ENCODE measurements around the gene PRSS21.

The PRSS21 gene

DNA sequence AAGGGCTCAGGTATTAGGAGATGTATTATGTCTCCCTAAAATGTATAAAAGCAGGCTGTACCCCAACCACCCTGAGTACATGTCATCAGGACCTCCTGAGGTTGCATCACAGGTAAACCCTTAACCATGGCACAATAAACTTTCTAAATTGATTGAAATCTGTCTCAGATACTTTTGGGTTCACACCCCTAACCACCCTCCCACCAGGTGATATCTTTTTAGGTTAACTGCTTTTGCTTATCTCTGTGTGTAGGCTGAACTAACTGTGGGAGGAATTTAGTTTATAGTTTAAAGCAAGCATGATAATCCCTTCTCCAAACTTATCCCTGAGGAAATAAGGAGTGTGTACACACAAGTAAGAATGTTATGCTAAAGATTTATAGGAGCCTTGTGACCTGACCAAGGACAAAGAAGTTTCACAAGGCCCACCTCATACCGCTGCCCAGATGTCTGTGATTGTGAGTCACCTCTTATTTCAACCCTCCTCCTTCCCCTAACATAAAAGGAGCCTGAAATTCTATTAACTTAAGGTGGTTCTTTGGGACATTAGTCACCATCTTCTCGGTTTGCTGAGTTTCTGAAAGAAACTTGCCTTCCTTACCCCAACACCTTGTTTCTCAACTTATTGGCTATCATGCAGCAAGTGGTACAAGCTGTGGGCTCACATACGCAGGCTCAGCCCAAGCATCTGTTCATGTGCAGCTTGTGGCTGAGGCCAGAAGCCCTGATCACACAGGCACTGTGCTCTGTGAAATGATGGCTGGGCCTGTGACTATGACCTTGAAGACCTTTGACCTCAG, 29.7 kb downstream of the PRSS21 start:
- DNase-seq, result no peak

DNA sequence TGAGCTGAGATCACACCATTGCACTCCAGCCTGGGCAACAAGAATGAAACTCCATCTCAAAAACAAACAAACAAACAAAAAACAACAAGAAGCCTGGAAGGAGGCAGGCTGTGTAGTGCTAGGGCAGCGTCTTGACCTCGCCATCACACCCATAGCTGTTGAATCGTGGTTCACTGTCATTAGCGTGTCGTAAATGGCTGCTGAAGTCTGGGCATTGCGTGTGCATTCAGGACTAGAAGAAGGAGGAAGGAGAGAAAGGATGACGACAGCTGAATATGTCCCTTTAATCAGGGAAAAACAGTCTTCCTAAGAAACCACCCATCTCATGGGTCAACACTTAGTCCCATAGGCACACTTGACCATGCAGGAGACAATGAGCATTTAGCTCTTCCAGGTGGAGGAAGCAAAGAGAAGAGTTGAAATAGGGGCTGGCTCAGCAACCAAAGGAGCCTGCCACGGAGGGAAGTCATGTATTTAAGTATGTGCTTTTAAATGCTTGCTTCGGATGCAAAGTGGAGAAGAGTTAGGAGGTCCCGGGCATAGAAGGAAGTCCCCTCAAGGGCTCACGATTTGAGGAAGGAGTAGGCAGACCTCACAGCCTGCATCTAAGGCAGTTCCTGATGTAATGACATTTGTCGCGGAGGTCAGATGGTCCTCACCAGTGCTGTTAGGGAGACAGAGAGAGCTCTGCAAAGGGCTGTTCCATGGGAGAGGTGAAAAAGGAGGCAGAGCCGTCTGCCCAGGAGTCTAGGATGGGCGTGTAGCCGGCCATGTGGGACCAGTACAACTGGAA, 32.1 kb downstream of the PRSS21 start:
- DNase-seq, result no peak

DNA sequence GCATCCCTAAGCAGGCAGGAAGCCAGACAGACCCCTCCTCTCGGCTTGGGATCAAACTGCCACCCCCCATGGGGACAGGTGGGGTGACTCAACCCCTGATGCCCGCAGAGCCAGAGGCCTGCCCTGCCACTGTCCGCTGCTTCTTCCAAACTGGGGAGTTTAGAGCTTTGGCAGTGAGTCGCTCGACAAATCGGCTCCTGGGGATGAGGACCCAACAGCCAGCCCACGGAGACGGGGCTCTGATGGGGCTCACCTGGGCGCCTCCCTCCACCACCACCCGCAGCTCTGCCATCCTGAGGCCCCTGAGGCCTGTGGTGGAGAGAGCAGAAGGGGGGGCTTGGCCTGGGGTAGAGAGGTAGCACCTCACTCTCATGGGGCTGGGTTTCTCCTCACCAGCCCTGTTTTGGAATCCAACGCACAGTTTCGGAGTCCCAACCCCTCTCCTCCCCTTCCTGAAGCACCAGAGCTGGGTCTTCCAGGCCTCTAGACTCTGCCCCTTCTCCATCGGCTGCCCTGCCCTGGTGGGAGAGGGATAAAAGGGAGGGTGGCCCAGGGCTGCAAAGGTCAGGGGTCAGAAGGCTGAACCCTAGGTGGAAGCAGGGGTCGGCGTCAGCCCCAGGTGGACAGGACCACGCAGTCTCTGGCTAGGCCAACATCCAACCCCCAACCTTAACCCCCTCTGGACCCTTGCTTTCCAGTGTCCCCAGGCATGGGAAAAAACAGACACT, 35.1 kb downstream of the PRSS21 start:
- DNase-seq, result no peak

DNA sequence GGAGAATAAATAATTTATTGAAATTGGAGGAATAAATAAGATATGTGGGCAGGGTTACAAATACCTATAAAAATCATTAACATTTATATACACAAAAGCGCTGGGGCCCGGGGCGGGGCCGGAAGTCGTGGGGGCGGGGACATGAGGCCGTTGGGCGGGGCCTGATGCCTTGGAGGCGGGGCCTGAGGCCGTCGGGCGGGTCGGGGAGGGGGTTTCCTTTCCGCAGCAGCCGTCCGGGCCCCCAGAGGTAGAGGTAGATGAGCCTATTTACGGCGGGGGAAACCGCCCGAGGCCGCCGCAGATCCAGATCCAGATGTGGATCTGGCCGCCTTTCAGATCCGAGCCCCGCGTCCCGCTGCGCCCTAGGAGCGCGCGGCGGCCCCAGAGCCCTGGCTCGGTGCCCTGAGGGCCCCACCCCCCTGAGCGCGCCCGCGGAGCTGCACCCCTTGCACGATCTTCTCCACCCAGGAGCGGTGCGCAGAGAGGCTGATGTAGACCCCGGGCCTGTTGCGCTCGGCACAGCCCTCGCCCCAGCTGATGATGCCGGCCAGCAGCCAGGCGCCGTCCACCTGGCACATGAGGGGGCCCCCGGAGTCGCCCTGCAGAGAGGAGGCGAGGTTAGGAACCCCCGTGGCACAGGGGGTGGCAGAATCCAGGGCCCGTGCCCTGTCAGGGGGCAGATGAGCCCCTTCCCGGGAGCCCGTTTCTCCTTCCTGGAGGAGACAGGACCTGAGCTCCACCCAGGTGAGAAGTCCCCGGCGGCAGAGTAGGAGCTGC, 35.9 kb downstream of the PRSS21 start:
- DNase-seq, result no peak

DNA sequence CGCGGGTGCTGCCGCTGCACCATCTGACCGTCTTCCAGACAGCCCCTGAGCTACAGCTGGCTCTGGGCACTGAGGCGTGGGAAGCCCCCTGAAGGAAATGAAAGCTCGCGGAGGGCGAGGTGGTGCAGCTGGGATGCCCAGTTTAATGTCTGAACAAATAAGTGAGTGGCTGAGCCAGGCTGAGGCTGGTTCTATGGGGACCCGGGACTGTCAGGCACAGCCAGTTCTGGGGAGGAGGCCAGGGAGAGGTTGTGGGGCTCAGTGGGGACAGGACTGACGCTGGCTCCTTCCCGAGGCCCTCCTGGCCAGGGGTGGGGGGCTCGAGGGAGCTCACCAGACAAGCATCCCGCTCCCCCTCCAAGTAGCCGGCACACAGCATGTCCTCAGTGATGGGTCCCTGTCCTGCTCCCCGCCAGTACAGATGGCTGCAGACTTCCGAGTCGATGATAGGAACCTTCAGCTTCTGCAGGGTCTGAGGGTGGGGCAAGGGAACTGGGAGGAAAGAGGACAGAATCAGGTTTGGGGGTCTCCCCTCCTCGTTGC, 36.6 kb downstream of the PRSS21 start:
- no peak for DNase-seq

DNA sequence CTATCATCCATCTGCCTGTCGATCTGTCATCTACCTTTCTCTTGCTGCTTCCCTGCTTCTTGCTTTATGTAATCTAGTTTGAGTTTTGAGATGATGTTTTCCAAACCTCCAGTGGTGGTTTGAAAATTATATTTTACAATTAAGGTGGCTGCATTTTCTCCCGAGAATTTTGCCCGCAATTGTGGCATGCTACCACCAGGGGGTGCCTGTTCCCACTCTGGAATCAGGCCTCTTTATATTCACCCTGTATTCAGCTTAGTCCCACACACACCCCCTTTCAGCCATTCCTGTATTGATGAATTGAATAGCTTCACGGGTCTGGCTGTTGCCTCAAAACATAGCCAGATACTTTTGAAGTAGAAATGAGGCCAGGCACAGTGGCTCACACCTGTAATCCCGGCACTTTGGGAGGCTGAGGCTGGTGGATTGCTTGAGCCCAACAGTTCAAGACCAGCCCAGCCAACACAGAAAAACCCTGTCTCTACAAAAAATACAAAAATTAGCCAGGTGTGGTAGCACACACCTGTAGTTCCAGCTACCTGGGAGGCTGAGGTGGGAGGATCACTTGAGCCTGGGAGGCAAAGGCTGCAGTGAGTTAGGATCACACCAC, 37.8 kb downstream of the PRSS21 start:
- no peak for DNase-seq

DNA sequence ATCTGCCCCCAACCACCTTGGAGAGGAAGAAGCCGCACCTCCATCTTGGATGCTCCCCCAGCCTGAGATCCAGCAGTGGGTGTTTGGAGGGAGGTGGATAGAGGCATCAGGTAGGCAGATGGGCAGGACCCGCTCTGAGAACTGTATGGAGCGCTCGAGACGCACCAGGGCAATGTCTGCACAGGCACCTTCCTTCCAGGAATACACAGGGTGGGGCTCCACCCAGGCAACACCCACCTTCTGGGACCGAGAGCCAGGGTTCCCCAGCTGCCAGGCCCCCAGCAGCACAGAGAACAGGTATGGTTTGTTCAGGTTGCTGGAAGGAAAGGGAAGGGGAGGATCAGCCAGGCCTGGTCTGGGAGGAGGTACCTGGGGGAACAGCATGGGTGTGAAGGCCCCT, 38.5 kb downstream of the PRSS21 start:
- no peak for DNase-seq

DNA sequence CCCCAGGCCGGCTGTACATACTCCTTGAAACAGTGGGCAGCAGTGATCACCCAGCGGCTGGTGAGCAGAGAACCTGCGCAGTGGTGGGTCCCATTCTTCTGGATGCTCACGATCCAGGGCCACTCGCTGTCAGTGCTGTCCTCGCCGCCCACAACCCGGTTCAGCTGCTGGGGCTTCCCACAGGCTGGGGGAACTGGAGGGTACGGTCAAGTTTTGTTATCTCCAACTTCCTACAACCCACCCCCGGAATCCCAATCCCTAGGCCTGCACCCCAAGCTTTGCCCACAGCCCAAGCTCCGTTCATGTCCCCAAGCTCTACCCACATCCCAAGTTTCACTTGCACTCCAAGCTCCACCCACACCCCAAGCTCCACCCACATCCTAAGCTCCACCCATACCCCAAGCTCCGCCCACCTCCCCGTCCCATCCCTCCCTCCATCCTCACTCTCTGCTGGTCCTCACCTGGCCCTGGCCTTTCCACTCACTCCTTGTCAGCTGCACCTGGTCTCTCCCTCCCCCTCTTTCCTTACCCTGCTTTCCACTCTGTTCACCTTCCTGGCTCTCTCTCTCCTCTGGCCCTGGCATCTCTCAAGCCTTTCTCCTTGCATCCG, 39.1 kb downstream of the PRSS21 start:
- no peak for DNase-seq

DNA sequence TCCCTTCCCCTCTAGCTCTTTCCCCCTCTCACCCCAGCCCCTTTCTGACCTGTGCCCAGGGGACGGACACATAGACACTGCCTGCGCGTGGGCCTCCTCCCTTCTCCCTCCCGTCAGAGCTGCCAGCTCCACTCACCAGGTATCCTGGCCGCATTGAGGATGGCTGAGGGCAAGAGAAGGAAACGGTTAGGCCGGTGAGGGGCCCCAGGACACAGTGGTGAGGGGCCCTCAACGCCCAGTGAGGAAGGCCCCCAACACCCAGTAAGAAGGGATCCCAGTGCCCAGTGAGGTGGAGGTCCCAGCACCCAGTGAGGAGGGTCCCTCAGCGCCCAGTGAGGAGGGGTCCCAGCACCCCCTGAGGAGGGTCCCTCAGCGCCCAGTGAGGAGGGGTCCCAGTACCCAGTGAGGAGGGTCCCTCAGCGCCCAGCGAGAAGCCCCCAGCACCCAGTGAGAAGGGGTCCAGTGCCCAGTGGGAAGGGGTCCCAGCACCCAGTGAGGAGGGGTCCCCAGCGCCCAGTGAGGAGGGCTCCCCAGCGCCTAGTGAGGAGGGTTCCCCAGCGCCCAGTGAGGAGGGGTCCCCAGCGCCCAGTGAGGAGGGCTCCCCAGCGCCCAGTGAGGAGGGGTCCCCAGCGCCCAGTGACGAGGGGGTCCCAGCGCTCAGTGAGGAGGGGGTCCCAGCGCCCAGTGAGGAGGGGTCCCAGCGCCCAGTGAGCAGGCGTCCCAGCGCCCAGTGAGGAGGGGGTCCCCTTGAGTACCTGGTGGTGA, 39.8 kb downstream of the PRSS21 start:
- DNase-seq, result no peak

DNA sequence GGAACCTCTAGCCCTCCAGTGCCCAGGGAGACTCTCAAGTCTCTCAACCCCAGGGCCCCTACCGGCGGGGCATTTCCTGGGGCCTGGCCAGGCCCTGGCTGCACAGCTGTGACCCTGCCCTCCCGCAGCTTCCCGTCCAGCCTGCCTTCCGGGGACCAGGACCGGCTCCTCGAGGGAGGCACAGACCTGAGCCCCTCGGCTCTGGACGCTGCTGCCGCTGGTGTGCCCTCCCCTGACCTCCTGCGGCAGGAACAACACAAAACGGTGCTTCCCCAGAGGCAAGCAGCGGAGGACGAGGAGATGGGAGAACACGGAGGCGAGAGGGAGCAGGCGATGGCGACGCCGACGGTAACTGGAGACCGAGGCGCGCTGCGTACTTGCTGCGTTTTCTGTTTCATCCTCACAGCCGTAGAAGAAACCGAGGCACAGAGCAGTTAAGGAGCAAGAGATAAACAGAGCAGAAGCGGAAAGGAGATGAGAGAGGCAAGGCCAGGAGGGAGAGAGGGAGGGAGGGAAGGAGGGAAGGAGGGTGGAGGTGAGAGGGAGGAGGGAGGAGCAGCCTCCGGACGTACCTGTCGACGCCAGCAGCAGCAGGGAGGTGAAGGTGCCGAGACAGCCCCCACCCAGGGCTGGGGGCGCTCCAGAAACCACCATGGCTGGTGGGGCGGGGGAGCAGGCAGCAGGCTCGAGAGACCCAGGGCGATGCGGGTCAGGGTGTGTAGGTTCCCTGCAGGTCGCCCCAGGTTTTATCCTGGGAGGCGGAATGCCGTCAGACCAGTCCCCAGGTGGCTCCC, 40.6 kb downstream of the PRSS21 start, which contains the start of gene PRSS22:
PRSS22 (minus strand) TSS at position 720 of the 794 bp plus-strand sequence; CDS start at position 654, 66 bp downstream.
- DNase-seq, result no peak

DNA sequence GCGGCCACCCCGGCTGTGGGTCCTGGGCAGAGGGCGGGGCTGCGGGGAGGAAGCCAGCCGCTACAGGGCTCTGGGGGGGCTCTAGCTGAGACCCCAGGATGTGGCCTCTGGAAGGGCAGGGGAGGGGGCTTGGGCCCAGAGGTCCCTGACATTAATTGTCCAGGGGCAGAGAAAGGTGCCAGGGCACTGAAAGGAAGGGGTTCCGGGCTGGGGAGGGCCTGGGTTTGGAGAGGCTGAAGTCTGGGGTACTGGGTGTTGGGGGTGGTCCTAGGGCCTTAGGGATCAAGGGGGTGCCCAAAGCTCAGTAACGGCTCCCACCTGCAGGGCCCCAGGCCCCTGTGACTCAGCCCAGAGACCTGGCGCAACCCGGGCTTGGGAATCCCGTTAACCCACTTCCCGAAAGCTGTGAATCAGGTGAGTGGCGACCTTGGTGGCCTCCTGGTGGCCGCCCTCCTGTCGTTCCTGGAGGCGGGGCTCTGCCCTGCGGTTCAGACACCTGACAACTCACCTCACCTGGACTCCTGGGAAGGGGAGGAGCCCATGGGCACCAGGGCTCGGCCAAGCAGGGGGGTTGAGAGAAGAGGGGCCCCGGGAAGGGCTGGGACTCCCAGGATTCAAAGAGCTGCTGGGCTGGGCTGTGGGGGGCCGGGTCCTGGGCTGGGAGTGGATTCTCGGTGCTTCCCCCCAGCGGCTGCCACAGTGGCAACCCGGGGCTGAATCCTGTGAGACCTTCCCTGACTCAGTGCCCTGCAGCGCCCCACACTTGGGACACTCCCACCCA, 41.4 kb downstream of the PRSS21 start:
- no peak for DNase-seq

DNA sequence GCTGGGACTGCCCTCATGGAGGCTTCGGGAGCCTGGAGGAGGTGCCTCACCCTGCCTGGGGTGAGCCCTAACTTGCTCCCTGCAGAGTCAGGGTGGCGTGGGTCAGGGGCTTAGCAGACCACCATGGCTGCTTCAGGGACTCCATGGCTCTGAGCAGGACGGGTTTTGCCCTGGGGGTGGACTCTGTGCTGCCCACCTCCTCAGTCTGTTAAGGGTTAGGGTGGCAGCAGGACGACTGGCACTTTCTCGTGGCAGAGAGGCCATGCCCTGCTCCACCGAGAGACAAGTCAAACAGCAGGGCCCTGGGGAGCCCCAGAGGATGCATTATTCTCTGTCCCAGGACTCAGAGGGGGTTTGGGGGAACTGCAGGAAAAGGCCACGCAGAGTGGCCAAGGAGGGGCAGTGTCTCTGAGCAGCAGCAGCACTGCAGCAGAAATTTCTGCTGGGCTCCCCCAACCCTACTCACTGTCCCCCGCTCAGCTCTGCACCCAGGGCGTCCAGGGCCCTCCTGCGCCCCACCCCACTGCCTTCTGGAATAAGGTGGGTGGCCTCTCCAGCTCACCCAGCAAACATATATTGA, 42.7 kb downstream of the PRSS21 start:
- no peak for DNase-seq

DNA sequence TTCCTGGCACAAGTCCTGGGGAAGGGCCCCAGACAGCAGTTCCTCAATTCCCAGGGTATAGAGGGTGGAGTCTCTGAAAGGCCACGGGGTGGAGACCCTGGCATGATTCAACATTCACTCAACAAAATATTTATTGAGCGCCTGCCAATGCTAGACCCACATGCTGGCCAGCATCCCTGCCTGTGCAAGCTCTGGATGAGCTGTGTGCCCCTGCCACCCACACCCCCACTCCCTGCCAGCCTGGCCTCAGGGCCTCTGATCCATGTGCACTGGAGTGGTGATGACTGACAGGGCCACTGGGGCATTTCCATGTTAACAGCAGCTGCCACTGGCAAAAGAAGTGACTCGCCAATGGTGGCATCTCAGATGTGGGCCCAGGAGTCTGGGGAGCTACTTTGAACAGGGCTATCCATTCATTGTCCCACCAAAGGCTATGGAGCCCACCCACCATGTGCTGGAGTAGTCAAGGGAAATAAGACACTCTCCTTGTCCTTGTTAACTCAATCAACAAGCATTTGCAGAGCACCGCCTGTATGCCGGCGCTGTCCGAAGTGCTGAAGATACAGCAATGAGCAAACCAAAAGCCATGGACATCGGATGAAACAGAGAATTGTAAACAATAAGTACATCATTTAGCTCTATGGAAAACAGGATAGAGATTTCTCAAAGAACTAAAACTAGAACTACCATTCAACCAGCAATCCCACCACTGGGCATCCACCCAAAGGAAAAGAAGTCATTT, 44.0 kb downstream of the PRSS21 start:
- DNase-seq, result no peak

DNA sequence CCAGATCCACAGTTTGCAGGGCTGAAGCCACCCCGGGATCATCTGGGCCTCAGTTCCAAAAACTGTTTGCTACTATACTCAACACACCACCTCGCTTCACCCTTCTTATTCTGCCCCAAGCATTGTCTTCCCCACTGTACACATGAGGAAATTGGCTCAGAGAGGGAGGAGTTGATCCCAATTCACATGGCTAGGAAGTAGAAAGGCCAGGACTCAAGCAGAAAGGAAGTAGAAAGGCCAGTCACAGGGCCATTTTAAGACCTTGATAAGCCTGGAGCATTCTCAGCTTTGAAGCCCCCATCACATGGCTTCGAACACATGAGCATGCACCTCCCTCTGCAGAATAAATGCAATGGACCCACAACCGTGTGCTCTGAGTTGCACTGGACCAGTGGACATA, 48.6 kb downstream of the PRSS21 start:
- DNase-seq, result no peak

DNA sequence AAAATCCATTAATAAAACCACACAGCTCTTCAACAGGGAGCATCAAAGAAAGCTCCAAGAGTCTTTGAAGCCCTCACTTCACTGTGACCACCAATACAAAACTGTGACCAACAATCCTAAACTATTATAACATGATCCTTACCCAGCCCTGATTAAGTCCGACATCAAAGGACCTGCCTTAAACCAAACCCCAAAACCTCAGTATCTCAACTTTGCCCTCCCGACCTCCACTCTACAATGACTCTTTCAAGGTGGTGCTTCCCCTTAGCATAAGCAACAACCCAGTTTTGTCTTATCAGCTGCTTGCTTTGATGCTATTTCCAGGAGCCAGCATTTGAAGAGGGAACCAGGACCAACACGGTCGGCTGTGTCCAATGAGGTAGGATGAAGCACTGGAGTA, 49.4 kb downstream of the PRSS21 start:
- DNase-seq, result no peak

DNA sequence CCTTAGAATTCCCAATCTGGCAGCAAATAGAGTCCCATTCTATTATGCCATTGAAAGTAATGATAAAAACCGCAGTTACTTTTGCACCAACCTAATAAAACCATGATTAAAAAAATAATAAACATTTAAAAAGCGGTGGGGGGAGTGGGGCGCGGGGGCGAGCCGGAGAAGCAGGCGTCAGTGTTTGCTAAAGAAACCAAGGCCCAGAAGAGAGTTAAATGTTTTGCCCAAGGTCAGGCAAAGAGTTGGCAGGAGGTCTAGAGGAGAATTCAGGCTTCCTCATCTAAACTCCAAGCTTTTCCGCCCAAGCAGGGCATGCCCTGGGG, 50.6 kb downstream of the PRSS21 start:
- DNase-seq, result no peak

DNA sequence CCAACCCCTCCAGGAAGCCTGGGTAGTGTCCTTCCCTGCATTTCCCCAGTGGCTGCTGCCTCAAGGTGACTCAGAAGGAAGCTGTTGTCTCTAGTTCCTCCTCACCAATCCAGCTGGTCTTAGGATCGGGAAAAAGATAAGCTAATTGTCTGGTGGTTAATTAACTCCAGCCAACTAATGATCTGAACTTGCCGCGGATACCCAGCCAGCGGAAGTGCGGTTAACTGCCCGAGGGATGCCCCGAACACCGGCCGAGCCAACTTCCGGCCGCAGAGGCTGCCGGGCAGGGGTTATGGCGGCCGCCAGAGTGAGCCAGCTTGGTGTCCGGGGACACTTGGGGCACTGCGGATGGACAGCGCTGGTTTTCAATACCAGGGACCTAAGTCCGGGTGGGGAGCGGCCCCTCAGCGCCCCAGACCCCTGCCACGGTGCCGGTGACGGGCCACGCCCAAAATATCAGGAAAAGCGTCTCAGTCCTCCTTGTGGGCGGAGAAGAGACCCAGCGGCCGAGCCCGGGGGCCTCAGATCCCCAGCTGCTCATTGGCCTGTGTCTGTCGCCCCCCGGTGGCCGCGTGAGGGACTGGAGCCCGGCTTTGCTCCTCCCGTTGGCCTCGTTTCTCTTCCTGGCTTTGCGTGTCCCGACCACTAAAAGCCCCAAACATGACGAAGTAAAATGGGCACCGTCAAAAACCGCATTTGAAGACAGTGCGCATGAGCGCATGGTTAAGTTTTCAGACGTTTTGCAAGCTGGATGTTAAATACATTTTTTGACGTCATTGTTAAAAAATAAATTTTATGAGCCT, 51.2 kb downstream of the PRSS21 start:
- DNase-seq, result peak; percentile 95 to 97

All from CD4-positive, alpha-beta T cell treated with Interleukin-1 beta for 1 hour (primary cell).